ENCODE results near the gene NTM.
"Not testable (repeated sequence)": the region's sequence is repeated elsewhere in the genome, so short reads cannot be mapped to it uniquely, and the experiment has no call there.

NTM gene

GRCh38 chr11:131677828-131678470, 307.5 kb downstream of the NTM start:
- no peak for DNase-seq

GRCh38 chr11:131678658-131679340, 308.4 kb downstream of the NTM start:
- no peak for DNase-seq

- DNase-seq, result not testable (repeated sequence)
Observed at GRCh38 chr11:131680448-131680847, 310.0 kb downstream of the NTM start.

- no peak for DNase-seq
Observed at GRCh38 chr11:131681920-131682319, 311.5 kb downstream of the NTM start.

GRCh38 chr11:131682373-131683015, 312.1 kb downstream of the NTM start:
- no peak for DNase-seq

- DNase-seq, result no peak
Observed at GRCh38 chr11:131683131-131683530, 312.7 kb downstream of the NTM start.

DNA sequence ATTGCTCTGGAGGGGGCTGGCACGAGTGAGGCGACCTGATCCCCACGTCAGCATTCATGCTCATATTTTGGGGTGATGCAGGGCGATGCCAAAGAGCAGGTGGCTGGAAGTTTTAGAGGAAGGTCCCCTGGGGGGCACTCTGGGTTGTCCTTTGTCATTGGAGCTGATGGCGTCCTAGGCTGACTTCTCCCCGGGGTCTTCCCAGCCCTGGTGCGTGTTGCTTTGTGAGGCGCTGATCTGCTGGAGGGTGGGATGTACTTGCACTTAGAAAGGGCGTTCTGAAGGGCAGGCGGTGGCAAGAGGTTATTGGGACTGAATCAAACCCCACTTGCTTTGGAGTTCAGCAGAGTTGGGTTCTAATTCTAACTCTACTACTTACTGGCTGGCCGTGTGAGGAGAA, 313.3 kb downstream of the NTM start:
- DNase-seq, result no peak

DNA sequence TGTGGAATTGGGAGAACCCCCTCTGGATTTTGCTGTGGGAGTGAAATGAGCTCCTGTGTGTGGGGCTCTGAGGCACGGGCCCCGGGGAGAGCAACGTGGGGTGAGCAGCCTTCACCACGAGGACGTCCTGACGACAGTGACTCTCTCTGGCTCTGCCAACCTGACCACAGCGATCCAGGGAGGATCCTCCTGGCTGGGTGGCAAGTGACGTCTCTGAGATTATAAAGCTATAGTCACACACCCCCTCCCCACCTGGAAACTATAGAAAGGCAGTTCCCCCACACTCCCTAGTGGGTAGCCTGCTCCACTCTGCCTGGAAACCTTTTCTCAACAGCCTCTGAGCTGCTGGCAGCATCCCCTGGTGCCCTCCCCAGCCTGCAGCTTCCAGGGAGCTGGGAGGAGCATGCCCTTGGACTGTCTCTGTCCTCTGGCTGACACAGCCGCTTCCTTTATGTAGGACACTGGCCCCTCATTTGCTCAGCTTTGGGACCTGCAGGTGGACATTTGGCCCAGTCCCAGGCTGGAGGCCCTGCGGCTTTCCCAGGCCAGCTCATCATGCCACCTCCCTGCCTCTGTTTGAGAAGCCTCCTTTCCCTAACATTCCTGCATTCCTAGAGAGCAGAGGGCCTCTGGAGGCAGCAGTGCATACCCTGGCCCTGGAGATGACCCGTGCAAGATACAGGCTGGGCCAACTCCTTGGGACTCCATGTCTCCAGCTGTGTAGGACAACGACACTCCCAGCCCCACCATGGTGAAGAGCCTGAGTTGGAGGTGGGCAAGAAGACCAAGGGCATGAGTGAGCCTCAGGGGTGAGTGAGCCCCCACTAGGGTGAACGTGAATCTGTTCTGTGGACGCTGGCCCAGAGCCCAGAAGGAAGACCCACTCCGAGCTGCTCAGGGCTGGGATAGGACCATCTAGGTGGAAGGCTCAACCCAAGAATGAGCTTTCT, 314.0 kb downstream of the NTM start:
- DNase-seq, result no peak

- no peak for DNase-seq
Observed at GRCh38 chr11:131685206-131685605, 314.8 kb downstream of the NTM start.

DNA sequence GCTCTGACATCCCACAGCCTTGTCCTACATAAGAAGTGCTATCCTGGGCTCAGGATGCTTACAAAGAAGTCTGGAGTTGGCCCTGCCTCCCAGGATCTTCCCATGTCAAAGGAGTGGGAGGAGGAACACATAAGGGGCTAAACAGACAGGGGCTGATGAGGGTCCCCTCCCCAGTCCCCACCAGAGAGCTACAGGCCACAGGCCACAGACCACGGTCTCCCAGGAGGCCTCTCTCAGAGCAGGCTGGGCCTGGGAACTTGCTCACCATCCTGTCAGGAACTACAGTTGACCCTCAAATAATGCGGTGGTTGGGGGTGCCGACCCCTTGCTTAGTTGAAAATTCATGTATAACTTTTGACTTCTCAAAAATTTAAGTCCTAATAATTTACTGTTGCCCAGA, 315.5 kb downstream of the NTM start:
- DNase-seq, result no peak

GRCh38 chr11:131686836-131687235, 316.4 kb downstream of the NTM start:
- DNase-seq, result no peak

DNA sequence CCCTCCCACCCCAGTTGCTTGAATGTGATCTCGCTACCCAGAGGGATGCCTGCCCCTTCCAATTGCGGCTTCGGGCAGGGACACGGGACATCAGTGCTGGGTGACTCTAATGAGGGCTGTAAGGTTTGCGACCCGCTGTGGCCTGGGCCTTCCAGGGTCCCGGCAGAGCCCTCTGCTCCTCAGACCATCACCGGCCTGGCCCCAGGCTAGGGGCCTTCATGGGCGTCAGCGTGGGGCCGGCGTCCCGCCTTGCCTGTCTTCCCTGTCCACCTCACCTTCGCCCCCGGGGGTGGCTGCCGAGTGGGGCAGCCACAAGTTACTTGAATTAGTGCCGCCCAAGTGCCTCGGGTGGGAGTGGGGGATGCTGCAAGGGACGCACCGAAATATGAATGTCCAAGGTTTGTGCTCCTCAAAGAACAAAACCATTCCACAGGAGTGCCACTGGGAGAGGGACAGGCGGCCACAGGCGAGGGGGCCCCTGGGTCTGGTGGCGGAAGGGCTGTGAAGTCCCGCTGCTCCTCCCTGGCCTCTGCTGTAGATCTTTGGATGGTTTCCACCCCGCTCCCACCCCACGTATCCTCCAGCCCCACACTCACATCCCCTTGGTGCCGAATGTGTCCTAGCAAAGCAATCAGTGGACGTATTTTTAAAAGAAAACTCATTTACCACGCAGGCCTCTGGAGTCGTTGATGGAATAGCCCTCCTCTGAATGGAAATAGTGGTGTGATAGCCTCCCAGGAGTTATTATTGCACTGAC, 317.1 kb downstream of the NTM start:
- no peak for DNase-seq

DNA sequence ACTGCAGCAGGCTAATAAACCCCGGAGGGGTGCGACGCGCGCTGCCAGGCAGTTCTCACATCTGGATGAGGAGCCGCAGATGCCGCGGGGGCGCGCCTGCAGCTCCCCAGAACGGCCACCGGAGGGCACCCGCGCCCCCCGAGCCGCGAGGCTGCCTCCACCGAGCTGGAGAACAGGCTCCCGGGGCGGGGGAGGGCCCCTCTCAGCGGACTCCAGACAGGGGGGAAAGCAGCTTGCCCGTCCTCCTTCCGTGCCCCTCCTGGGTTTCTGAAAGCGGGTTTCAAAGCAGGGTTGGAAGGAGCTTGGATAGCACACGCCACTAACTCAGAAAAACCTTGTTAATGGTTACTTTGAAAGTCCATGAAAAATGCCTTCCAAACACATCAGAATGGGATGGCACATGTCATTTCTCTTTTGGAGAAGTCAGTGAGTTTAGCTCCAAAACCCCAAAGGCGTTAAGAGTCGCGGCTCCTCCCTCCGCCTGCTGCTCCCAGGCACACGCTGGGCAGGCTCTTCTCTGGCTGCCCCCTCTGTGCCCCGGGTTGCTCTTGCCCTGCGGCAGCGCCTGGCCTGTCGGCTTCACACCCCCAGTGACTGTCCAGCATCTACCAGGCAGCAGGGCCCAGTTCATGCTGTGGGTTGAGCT, 317.8 kb downstream of the NTM start:
- DNase-seq, result no peak

GRCh38 chr11:131689049-131689925, 318.9 kb downstream of the NTM start:
- no peak for DNase-seq

DNA sequence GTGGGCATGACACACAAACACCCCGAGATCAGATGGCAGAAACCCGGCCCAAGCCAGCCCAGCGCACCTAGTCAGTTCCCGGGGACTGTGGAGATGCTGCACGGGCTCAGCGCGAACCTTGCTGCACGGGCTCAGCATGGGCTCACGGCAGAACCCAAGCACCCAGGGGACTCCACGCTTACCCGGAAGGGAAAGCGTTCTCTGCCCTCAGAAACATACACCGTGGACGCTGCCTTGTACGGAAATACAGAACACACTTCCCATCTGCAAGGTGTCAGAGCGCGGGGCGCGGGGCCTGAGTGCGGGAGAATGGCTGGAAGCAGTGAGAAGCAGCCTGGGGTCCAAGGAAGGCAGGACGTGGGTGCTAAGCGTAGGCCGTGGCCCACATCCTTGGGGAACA, 319.9 kb downstream of the NTM start:
- no peak for DNase-seq

- no peak for DNase-seq
Observed at GRCh38 chr11:131690776-131691175, 320.4 kb downstream of the NTM start.

DNA sequence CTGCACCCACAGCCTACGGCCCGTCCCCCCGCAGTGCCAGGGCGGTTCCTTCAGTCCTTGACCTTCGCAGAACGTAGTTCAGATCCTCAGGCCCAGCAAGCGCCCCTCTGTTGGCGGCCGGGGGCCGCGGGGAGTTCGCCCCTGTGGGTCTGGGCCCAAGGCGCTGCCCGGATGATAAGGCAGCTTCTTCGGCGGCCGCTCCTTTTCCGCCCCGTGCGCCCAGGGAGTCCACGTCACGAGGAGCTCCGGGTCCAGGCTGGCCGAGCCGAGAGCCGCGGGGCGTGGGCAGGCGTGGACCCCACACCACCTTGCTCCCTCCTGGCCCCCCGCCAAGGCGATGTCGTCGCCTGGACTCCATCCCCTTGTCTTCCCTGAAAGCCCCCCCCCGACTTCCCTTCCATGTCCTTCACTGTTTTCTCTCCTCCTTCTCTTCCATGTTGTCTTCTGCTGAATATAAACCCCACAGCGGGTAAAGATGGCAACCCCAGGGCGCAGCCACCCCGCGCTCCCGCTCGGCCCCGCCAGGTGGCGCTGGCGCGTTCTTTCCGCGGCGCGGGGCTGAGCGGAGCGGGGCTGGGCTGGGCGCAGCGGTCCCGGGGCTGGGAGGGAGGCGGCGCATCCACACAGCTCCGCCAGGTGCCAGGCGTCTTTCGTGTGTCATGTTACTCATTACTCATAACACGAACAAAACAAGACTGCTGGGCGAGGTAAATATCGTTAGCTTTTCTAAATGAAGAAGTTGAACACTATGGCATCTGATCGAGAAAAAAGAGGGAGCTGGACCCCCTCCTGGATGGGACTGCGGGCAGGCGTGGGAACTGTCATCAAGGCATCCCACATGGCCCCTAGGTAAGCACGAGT, 321.0 kb downstream of the NTM start:
- no peak for DNase-seq

DNA sequence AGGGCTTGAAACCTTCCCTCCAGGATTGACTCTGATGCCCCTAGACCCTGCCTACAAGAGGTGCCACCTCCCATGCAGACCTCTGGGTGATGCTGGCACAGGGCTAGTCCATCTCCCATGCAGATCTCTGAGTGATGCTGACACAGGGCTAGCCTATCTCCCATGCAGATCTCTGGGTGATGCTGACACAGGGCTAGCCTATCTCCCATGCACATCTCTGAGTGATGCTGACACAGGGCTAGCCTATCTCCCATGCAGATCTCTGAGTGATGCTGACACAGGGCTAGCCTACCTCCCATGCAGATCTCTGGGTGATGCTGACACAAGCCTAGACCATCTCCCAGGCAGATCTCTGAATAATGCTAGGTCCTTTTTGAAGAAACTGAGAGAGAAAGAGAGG, 321.7 kb downstream of the NTM start:
- DNase-seq, result no peak

- no peak for DNase-seq
Observed at GRCh38 chr11:131692961-131693360, 322.5 kb downstream of the NTM start.

GRCh38 chr11:131693756-131694155, 323.3 kb downstream of the NTM start:
- DNase-seq, result no peak

Measured in NCI-H2171 (cell line).